Endometrium (tissue), 2 donors: ENCODE data around the gene BRPF3.

Source experiments
- FAIRE-seq: peaks from 2 replicates; lab custom pipeline; 2012; peaks lifted over from hg19 to GRCh38; lab: Jason Lieb, UNC
- donor health status: control.
- donor health status: control.

BRPF3 gene

DNA sequence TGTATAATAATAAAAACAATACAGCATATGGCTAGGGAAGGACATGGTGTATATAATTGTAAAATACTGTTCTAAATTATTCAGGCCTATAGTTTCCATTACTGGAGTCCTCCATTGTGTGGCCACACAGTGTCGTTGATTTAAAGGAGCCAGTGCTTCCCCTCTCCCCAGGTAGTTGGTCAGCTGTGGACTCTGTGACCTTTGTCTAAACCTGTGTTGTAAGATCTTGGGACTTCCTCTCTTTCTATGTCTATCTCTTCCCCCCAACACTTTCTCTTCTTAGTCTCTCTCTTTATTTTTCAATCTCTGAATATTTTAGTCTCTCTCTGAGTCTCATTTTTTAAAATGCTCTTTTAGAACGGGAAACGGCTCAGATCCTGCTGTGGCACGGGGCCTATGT is 35.6 kb downstream of the BRPF3 start:
- FAIRE-seq, result no peak

DNA sequence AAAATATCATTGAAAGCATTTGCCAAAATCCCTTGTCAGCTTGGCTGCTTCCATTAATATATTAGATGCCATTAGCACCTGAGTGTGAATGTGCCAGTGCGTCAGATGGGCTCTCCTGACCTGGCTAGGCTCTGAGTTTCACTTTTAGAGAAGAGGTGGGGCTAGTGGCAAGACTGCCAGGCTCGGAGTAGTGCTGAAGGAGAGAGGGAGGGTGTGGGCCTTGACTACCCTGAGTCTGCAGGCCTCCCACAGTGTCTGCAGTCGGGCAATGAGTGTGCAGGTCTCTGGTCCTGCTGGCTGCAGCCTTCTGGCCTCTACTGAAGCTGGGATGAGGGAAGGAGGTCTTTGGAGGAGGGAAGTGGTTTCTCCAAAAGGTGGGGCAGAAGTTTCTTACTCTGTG is 38.8 kb downstream of the BRPF3 start:
- FAIRE-seq, result no peak

DNA sequence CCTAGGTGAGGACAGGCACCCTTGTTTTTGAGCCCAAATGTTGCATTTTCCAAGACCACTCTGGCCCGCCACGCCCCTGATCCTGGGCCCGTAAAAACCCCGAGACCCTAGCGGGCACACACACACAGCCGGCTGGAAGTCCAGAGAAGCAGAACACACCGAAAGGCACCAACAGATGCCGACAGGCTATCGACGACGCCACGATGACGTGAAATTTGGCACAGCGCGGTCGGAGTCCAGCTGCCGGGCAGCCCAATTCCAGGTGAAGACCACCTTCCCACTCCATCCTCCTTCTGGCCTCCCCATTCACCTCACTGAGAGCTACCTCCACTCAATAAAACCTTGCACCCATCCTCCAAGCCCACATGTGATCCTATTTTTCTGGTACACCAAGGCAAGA is 39.3 kb downstream of the BRPF3 start:
- FAIRE-seq, result no peak

DNA sequence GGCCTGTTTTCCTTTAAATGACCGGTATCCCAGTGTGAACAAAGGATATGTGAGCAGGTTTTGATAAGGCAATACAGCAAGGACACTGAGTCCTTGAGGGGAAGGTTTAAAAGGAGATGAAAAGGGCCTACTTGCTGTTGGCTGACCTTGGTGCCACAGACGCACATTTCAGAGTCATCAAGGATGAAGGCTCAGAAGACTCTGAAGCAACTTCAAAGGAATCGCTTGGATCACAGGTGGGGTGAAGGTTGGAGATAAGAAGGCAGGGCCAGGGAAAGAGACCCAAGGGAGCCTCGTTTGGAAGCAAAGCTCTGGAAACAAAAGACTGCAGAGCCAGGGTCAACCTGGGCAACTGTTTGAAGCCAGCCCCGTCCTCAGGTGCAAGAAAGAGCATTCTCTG is 43.2 kb downstream of the BRPF3 start:
- FAIRE-seq, result no peak

DNA sequence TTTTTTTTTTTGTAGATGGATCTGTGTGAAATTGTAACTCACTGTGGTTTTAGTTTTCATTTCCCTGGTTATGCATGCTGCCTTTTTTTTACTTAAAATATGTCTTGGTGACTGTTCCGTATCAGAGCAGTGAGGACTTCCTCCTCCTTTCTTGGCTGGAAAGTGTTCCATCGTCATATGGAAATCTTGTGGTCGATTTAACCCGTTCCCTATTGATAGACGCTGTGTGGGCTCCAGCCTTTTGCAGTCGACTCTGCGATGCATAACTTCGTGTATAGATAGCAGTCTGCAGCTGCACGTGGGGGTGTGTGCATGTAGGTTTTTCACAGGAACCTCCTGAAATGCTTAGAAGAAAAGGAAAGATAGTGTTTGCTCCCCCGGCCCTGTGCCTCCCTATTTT is 45.2 kb downstream of the BRPF3 start:
- FAIRE-seq, result no peak

DNA sequence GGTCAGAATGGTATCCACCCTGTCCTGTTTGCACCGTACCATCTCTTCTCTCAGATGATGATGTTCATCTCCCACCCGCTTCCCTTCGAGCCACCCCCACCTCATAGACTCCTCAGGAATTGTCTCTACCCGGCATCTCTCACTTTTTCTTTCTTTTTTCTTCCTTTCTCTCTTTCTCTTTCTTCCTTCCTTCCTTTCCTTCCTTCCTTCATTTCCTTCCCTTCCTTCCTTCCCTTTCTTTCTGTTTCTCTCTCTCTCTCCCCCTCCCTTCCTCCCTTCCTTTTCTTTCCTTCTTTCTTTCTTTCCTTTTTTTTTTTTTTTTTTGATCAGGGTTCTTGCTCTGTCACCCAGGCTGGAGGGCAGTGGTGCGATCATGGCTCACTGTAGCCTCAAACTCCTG is 45.6 kb downstream of the BRPF3 start:
- no peak for FAIRE-seq

DNA sequence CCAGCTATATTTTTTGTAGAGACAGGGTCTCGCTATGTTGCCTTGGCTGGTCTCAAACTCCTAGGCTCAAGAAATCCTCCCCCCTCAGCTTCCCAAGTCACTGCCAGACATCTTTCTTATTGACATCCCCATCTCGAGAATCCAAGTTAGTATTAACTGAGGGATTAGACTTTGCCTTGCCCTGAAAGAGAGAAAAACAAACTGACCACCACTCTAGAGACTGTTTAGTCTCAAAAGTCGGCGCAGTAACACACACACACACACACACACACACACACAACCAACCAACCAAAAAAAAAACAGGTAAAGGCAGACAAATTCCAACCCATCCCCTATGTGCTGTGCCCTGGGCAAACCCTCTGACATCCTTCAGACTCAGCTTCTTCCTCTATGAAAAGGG is 46.1 kb downstream of the BRPF3 start:
- no peak for FAIRE-seq

DNA sequence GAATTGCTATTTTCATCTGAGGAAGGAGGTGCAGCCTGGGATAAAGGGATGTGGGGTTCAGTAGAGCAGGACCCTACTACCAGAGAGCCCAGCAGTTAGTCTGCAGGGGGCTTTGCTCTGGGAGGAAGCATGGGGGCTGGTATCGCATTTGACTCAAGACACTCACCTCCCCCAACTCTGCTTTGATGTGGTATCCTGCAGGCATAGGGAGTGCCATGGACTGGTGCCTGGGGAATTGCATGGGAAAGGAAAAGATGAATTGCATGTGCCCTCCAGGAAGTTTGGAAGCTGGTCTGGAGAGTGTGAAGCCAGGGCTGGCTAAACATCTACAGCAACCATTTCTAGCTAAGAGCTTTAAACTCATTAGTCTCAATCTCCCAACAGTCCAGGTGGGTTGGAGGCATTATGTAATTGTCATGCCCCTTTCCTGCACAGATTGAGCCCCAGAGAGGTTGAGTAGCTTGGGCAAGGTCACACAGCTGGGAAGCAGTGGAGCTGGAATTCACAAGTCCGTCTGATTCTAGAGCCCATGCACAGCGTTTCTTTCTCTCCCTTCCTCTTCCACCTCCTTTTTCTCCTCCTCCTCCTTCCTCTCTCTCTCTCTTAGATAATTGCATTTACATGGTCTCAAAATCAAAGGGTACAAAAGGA is 47.1 kb downstream of the BRPF3 start:
- no peak for FAIRE-seq

DNA sequence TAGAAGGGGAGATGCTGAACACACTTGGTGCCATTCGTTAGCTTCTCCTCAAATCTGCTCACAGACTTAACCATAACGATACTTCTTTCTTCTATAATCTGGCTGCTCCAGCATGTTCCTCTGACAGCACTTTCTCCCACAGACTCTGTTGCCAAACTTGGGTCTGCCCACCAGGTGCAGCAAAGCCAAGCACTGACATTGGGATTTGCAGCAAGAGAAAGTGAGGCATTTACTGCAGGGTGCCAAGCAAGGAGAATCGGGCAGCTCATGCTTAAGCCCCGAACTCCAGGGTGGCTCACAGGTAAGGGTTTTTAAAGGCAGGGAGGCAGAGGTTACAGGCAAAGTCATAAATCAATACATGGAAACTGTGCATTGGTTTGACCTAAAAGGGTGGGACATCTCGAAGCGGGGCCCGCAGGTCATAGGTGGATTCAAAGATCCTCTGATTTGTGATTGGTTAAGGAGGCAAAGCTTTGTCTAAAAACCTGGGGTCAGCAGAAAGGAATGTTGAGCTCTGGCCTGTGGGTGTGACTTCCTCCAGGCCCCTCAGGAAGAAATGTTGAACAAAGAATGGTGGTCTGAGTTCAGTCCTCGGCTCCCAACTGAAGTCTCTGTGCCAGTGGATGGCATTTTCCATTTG is 48.2 kb downstream of the BRPF3 start:
- FAIRE-seq, result no peak

DNA sequence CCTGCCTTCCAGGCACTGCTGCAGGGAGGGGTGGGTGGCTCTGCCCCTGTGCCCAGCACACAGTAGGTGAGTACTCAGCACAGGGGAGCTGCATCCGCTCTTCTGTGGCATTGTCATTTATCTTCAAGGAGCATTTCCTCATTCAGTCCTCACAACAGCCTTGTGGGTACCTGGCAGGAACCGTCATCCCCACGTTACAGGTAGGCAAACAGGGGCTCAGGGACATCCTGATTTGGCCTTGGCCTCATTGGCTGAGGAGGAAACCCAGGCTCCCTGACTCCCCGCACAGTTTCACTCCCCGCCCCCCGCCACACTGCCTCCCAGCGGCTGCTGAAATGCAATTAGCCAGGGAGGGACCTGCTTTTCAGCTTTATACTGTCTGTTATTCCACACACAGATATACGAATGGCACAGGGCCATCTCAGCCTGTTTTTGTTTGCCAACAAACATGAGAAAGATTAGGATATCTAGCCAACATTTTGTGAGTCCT is 49.1 kb downstream of the BRPF3 start:
- FAIRE-seq, result no peak

DNA sequence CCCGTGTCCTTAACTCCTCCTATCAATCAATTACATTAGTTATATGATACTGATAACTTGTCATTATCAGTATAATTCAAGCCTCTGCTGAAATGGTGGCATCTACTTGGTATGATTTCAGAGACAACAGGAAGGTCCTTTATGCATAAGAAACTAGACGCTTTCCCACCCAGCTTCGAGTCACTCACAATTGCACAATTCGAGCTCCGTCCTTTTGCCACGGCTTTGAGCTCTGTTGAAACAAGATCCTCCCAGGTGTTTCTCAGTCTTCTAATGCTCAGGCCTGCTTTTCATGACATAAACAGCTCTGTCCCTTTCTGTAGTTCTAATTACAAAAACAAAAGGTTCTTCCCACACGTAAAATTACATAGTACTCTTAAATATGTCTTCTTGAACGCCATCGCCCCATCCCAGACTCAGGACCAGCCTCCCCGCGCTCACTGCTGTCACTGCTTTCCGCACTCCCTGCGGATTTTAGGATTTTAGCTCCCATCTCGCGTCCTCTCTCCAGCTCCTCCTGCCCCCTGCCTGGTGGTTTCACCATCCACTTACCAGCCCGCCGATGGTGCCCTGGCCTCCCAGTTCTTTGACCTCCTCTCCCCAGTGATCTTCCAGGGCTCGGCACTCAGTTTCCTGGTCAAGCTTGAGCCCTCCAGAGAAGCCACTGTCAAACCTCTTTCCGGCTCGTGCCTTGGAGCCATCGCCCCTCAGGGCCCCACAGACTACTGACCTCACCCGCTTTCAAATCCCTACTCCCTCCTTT is 50.1 kb downstream of the BRPF3 start:
- FAIRE-seq, result no peak

DNA sequence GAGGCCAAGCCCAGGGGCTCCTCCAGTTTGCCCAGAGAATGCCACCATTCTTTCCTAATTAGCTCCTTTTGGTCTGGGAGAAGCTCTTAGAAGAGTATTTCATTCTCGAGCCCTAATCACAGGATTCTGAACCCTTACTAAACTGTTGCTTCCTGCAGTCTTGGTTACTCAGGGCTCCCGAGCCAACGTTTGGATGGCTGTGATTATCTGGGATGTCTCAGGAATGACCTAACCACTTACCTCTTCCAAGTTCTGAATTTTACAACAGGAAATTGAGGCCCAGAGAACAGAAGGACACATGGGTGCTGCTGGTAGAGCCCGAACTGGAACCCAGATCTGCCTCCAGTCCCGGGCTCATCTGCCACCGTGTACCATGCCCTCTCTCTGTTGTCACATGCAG is 51.1 kb downstream of the BRPF3 start:
- FAIRE-seq, result no peak

DNA sequence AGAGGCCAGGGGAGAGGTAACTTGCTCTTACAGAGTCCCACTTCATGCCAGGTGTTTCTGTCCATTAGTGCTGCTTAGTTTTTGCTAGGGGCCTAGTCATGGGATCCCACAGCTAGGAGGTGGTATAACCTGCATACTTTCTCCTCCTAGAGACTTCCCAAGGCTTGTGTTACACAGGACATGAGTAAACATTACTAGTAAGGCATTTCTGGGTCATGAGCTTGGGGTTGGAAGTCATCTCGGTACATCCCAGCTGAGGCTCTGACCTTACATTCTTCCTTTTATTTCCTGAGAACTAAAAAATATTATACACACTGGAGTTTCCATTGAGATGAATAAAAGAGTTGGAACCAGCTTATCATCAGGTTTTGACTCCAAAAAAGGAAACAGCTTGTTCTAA is 52.4 kb downstream of the BRPF3 start:
- FAIRE-seq, result no peak

DNA sequence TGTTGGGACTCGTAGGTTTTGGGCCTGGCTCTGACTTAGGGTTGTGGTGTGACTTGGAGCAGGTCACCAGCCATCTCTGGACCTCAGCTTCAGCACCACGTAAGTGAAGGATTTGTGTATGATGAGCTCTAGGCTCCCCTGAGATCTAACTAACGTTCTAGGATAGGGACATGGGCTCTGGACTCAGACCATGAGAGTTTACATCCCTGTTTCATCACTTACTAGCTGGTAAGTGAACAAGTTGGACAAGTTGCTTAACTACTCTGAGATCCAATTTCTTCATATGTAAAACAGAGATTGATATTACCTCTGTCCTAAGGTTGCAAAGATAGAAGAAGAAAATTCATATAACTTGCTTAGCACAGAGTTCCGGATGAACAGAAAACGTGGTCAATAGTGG is 53.0 kb downstream of the BRPF3 start:
- FAIRE-seq, result no peak

DNA sequence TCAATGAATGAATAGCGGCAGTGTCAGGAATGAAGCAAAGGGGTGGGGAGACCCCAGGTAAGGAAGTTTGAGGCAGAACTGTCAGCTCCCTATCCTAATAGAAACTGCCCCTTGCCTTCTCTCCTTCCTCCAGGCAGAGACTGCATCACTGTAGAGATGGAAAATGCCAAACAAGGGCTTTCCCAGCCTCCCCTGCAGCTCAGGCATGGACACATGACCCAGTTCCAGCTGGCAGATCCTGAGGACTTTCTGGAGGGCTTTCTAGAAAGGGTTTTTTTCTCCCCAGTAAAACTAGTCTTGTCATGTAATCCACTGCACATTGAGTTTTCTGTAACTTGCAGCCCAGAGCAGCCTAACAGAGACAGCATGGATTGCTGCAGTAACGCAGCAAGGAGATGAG is 55.5 kb downstream of the BRPF3 start:
- FAIRE-seq, result no peak

DNA sequence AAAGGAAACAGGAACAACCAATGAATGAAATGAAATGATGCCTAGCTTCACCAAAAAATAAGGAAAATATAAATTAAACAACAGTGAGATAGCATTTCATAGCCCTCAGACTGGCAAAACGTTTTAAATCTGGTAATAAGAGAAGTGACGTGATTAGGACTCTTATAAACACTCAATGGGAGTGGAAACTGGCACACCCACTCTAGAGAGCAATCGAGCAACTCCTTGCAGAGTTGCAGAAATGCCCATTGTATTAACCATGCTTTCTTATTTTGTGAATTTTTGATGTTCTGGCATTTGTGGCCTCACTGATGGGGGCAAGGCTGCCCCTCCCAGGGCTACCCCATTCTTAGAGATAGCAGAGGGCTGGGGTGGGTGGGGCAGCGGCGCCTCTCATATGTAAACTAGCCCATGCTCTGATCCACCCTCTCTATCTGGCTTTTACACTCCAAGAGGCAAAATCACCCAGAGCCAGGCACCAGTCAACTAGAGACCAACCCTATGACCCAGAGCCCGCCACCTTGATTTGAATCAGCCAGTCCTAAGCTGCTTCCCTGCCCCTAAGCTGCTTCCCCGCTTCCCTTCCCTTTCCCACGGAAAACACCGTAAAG is 67.0 kb downstream of the BRPF3 start:
- no peak for FAIRE-seq

DNA sequence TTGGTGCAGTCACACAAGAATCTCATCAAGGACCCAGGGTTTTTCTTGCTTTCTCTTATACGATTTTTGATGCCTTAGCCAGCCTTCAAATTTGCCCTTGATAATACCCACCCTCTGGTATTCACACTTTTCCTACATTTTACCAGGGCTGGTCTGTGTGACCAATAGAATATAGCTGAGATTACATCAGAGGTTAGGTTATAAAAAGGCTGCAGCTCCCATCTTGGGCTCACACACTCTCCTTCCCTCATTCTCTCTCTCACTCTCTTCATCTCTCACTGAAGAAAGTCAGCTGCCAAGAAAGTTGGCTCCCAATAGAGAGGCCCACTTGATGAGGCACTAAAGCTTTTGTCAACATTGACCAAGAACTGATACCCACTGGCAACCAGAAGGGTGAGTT is 69.2 kb downstream of the BRPF3 start:
- no peak for FAIRE-seq

DNA sequence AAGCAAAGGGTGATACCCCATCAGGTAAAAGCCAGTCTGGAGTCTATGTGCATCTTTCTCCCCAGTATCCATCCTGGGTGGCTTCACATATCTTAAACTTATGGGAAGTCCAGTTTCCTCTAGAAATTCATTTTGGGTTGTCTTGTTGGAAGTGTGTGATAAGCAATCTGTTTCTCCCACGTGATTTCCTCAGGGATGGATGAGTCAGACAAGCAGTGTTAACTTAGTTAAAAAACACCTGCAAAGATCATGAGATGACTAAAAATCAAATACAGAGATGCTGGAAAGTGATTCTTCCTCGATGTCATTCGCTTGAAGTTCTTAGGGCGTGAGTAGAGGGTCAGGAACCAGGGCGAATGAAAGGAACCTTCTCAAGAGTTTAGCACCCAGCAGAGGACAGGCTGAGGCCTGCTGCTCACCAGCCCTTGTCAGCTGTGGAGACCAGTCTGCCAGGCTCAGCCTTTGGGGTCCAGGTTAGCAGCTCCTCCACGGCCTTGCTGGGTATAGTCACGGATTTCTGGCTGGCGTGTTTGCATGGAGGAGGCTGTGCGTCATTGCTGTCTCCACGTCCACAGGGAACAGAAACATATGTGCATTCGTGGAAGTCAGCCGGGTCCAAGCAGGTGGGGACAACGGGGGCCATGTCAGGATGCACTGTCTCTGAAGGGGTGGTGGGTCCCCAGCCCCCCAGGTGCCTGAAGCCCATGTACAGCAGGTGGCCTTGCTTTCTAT is 70.5 kb downstream of the BRPF3 start:
- FAIRE-seq, result no peak

DNA sequence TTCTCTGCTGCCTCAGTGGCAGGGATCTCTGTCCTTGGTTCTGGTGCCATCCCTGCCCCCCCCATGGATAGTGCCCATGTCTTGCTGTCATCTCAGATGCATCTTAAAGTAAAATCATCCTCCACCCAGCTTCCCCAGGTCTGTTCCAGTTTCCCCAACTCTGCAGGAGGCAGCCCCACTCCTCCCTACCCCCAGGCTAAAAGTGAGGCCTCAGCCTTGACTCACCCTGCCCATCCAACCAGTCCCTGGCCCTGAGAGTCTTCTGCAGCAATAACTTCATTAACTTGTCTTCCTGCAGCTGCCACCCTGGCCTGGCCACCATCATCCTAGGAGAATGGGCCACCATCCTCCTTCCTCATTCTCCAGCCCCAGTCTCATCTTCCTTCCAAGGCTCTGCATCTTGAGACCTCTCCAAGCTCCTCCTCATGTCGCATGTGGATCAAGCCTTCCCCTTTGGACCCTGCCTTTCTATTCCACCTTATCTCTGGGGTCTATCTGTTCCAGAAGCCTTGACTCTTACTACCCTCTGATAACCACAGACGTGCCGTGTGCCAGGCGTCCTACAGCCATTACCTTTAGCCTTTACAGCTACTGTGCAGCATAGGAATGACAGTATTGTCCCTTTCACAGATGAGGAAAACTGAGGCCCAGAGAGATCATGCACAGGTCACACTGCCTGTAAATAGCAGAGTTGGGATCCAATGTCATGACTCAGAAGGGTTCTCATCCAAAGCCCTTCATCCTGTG is 71.4 kb downstream of the BRPF3 start:
- FAIRE-seq, result no peak

DNA sequence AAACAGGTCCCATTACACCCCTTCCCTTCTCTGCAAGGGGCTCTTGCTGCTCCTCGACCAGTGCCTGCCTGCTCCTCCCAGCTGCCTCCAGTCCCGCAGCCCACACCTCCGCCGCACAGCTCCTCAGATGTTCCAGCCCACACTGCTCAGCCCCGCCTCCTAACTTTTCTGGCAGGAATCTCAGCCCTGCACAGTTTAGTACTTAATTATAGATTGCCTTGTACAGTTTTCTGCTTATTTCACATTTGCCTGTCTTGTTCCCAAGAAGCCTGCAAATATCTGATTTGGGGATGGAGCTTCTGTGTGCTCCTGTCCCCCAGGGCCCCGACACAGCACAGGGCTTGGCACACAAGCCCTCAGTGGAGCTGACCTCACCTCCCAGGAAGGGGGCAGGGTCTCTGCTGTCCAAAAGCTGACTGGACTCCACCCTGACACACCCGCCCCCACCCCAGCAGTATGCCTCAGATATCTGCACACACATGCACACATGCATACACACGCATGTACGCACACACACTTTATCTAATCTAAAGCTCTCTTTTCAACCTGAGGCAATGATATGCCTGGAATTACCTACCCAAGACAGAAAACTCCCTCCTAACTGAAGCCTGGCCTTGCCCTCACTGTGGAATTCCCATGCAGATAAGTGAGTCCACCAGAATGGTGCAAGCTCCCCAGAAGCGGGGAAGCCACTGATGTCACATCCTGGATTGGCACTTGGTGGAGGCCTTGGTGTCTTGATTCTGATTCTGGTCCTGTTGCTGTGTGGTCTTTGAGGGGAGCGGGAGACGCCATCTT is 72.1 kb downstream of the BRPF3 start:
- FAIRE-seq, result no peak
